LNCaP clone FGC (cell line): ENCODE data around the gene SLC6A6.

Experiments used
- DNase-seq: peaks from one replicate; pipeline ENCODE4 v3.0.0-alpha.2; 2011; ENCODE audit warnings: low read depth
- H3K4me3 ChIP-seq: 2 replicates; pipeline ENCODE4 v1.5.1; 2011; ENCODE audit warnings: mild to moderate bottlenecking, low read depth, low read length, control low read depth
- TF ChIP-seq, protein P1 (sequence below): IDR thresholded peaks from 2 replicates; pipeline ENCODE4 v1.5.1; 2012; ENCODE audit warnings: mild to moderate bottlenecking; ENCODE audit not compliant: control insufficient read depth, insufficient read depth; ENCODE audit errors: extremely low read depth

The SLC6A6 gene

DNA sequence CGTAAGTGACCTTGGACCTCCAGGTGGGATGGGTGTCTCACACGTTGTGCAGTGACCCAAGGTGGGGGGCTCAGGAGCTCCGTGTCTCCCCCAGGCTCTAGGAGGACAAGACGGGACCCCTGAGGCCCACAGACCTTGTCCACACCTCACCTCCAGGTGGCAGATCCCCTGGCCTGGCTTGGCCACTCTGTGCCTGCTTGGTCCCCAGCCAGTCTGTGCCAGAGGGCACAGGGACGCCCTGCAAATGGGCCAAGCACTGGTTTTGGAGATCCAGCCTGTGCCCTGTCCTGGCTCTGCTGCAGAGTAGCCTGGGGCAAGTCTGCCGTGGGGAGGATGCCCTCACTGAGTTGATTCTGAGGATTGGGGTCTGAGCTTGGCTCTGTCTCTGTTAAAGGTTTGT is 14.0 kb downstream of the SLC6A6 start:
- TF ChIP-seq, protein P1, sequence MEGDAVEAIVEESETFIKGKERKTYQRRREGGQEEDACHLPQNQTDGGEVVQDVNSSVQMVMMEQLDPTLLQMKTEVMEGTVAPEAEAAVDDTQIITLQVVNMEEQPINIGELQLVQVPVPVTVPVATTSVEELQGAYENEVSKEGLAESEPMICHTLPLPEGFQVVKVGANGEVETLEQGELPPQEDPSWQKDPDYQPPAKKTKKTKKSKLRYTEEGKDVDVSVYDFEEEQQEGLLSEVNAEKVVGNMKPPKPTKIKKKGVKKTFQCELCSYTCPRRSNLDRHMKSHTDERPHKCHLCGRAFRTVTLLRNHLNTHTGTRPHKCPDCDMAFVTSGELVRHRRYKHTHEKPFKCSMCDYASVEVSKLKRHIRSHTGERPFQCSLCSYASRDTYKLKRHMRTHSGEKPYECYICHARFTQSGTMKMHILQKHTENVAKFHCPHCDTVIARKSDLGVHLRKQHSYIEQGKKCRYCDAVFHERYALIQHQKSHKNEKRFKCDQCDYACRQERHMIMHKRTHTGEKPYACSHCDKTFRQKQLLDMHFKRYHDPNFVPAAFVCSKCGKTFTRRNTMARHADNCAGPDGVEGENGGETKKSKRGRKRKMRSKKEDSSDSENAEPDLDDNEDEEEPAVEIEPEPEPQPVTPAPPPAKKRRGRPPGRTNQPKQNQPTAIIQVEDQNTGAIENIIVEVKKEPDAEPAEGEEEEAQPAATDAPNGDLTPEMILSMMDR: no peak
- DNase-seq: no peak
- H3K4me3 ChIP-seq: no peak overlapping the region

GRCh38 chr3:14418296-14419250 is 16.2 kb downstream of the SLC6A6 start:
- H3K4me3 ChIP-seq: no peak overlapping the region
- DNase-seq: no peak
- TF ChIP-seq, protein P1: no peak

DNA sequence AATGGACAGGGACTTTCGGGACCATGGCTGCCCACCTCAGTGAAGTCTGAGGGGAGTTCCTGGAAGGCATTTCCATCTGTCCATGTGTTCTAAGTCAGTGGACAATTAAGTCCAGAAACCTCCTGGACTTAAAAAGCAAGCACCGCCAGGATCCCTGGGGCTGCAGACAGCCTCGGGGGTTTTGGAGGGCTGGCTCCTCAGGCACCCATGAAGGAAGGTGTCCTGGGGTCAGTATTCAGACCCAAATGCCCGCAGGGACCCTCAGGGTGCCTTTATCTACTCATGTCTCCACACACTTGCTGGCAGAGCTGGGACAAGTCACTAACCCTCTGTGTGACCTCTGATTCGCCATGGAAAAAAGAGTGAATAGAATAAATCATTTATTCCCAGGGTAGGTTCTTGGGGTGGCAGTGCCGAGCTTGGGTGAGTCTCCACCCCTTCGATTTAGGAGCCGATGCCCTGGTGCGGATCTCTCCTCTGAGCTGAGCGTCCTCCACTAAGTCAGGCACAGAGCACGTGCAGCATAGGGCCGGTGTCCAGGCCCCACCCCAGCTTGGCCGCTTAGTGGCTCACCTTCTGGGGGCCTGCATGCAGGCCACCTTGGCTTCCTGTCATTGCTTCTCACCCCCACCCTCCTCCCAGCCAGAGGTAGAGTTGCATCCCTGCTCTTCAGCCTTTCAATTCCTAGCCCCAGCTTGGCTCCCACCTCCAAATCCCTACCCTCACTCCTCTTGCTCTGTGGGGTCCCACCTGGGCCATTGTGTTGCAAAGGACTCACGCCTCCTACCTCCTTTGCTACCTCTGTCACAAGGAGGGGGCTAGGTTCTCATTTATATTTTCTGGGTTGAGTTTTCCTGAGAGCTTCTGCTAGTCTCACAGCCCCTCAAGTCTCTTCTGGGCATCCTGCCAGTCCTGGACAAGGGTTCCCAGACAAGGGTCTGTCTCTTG is 19.9 kb downstream of the SLC6A6 start:
- TF ChIP-seq, protein P1: no peak
- H3K4me3 ChIP-seq: no peak overlapping the region
- DNase-seq: no peak

- TF ChIP-seq, protein P1: no peak
- no peak overlapping the region for H3K4me3 ChIP-seq
- DNase-seq: no peak
Observed at GRCh38 chr3:14423197-14423743, 20.9 kb downstream of the SLC6A6 start.

DNA sequence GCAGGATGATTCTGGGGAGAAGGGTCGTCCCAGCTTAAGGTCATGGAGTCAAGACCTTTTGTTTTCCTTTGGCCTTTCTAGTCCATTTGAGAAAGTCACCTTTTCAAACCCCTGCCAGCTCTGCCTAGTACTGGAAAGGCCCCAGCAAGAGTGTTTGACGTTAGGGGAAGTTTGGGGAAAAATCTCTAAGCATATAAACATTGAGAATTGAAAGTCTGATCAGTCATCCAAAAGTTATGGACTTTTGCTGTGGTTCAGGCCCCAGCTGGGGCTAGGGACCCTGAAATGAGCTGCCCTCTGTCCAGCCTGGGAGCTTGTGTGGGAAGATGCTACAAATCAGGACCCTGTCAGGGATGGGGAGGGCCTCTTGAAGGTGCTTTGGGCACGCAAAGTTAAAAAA is 21.6 kb downstream of the SLC6A6 start:
- H3K4me3 ChIP-seq: no peak overlapping the region
- DNase-seq: no peak
- TF ChIP-seq, protein P1: no peak

DNA sequence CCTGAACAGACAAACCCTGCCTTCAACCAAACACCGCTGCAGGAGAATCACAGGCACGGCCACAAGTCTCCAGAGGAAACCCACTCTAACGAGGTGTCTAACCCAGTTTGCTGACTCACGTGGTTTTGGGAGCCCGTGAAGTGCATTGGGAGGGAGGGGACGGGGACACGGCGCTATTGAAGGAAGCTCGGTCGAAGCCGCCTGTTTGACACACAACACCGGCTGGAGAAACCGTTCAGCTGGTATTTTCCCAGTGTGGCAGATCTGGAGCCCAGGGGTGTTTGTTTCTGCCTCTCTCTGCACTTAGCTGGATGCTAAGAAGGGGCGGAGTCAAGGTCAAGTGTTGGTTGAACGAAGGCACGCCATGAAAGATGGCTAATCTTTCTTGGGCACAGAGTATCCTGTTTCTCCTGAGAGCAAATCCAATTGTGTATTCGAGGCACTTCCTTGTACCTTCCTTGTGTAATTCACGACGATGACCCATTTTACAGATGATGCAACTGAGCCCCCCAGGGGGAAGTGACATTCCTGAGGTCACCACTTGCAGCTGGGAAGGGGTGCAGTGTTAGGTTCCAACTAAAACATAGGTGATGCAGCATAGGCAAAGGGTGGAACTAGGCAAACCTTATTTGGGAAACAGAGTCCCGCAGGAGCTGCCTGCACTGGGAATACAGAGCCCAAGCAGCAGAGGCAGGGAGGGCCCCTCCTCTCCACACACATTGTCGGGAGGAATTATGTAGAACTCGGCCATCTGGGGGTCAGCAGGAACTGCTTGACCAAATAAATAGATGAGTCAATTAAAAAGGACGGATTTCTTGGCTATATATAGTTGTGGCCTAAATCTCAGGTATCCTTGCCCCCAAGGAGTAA is 22.5 kb downstream of the SLC6A6 start:
- no peak overlapping the region for H3K4me3 ChIP-seq
- TF ChIP-seq, protein P1: no peak
- DNase-seq: no peak
